Type B pancreatic cell (in vitro differentiated cells): Measurements from ENCODE around the gene CYP2J2. TPM values are rescaled to one million over a fixed set of nuclear protein-coding genes. Genes with fewer than 3 reads are reported as not detected.

ENCODE experiments used
- DNase-seq: peaks from one replicate; pipeline ENCODE4 v3.0.0; 2021; ENCODE audit warnings: mixed read lengths; ENCODE audit not compliant: unreplicated experiment; ENCODE audit errors: extremely low spot score
- H3K27ac Mint-ChIP-seq: 2 replicates; pipeline ENCODE4 v1.8.0; 2021; ENCODE audit warnings: mild to moderate bottlenecking, mixed read lengths
- H3K27me3 Mint-ChIP-seq: 2 replicates; pipeline ENCODE4 v1.8.0; 2021; ENCODE audit warnings: mixed read lengths
- H3K36me3 Mint-ChIP-seq: 2 replicates; pipeline ENCODE4 v1.8.0; 2021; ENCODE audit warnings: mixed read lengths
- H3K4me1 Mint-ChIP-seq: one replicate; pipeline ENCODE4 v1.8.0; 2021; ENCODE audit warnings: mixed read lengths; ENCODE audit not compliant: unreplicated experiment
- H3K4me3 Mint-ChIP-seq: 2 replicates; pipeline ENCODE4 v1.8.0; 2021; ENCODE audit warnings: mild to moderate bottlenecking, mixed read lengths
- H3K9me3 Mint-ChIP-seq: 2 replicates; pipeline ENCODE4 v1.8.0; 2021; ENCODE audit warnings: mixed read lengths
- total RNA-seq: library from RNA; stranded (reverse); gene quantifications from 2 replicates; pipeline ENCODE4 v1.2.1, GENCODE V29; 2021; ENCODE audit warnings: low replicate concordance
- TF ChIP-seq, protein P1 (sequence below): fragments of 200-600 bp; sonication (generic); conservative IDR thresholded peaks from 2 replicates; pipeline ENCODE4 v1.5.0; 2021; ENCODE audit warnings: antibody characterized with exemption, mild to moderate bottlenecking

The CYP2J2 gene
- total RNA-seq, 1 donor from 2014 or later, result 1.5 TPM

DNA sequence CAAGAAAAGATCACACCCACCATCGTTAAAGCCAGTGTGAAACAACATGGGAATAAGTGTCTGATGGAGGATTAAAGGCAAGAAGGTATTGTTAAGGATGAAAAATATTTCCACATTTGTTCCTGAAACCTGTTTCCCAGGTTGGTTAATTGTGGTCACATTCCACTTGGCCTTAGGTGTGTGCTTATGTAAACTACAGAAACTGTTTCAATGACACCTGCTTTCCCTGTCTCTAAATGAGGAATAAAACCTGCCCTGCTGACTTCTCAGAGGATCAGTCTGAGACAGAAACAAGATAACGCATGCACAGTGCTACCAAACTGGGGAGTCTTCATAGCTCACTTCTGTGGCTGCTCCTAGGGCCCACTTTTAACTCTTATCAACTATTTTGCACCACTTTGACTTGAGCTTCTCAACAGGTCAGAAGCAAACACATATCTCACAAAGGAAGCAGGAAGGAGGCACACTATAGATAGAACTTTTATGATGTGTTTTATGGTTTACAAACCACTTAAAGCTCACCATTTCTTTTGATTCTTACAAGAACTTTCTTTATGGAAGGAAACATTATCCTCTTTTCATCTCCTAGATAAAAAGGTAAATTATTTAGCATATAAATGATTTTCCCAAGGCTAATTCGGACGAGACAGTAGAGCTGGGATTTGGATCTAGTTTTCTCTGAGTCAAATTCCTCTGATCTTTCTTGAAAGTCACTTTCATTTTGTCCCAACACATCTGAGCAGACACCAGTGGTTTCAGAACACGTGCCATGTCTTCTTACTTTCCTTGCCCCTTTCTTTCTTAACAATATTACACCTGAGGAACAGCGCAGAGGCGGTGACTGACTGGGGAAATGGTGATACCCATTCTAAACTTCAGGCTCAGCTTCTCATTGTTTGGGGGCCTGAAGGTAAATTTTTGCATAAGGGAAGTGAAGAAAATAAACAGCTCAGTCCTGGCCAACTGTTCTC is 33.4 kb downstream of the CYP2J2 start:
- Mint-ChIP-seq H3K9me3 (peaks cover 14% of the 10 kb centered on the region), H3K4me1 (peaks cover 5% of the 10 kb centered on the region), H3K36me3 (peaks cover 5% of the 10 kb centered on the region), H3K27ac (peak overlapping the region; percentile 81), H3K27me3 (no peaks in the 10 kb centered on the region), H3K4me3 (peak overlapping the region; percentile 35)
- DNase-seq, result no peak
- TF ChIP-seq, protein P1, sequence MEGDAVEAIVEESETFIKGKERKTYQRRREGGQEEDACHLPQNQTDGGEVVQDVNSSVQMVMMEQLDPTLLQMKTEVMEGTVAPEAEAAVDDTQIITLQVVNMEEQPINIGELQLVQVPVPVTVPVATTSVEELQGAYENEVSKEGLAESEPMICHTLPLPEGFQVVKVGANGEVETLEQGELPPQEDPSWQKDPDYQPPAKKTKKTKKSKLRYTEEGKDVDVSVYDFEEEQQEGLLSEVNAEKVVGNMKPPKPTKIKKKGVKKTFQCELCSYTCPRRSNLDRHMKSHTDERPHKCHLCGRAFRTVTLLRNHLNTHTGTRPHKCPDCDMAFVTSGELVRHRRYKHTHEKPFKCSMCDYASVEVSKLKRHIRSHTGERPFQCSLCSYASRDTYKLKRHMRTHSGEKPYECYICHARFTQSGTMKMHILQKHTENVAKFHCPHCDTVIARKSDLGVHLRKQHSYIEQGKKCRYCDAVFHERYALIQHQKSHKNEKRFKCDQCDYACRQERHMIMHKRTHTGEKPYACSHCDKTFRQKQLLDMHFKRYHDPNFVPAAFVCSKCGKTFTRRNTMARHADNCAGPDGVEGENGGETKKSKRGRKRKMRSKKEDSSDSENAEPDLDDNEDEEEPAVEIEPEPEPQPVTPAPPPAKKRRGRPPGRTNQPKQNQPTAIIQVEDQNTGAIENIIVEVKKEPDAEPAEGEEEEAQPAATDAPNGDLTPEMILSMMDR, result no peak

DNA sequence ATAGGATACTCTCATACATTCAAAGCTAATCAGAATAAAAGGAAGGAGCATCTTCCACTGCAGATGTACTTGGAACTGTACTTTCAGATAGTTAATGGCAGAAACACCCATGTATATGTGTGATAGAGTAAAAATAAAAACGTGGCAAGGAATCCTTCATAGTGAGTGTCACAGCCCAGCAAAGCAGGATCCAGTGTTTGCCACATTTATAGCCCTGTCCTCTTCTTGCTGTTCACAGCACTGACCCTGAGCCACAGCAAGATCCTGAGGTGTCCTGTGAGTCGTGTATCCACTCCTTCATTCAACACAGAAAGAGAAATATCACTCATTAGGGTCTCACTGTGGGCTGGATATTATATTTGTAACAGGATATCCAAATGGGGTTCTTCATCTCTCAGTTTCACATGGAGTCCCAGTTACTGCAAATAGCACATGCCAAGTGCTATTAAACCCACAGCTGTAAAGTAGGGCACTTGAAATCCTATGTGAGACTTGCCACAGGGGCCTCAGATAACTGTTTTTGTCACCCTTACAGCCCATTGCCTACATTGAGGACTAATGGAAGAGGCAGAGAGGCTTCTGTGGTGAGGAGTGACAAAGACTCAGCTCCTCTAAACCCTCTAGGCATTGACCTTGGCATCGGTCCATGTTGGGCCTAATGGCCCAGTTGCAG is 41.3 kb downstream of the CYP2J2 start:
- H3K4me3 Mint-ChIP-seq, result no peak overlapping the region
- no peak overlapping the region for H3K27ac Mint-ChIP-seq
- H3K36me3 Mint-ChIP-seq, result peaks cover 5% of the 10 kb centered on the region
- no peaks in the 10 kb centered on the region for H3K27me3 Mint-ChIP-seq
- peaks cover 15% of the 10 kb centered on the region for H3K9me3 Mint-ChIP-seq
- no peak for DNase-seq
- peaks cover 5% of the 10 kb centered on the region for H3K4me1 Mint-ChIP-seq
- TF ChIP-seq, protein P1, result no peak

DNA sequence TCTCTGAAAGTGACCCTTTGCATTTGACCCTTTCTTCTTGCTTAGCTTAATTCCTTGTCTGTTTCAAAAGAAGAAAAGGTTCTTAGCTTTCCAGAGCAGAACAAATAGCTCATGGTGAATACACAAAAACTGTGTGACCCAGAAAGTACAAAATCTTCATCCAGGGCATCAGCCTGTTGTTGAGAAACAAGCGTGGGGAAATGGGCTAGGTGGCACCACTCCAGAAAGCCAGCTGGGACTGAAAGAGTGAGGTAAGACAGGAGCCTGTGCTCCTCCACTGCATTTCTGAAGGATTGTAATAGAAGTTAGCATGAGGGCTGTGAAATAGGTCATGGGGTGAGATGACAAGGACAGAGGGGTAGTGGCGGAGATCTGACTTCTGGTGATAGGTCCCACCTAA is 45.8 kb downstream of the CYP2J2 start:
- TF ChIP-seq, protein P1, result no peak
- no peak for DNase-seq
- no peak overlapping the region for H3K4me3 Mint-ChIP-seq
- peaks cover 10% of the 10 kb centered on the region for H3K4me1 Mint-ChIP-seq
- H3K27me3 Mint-ChIP-seq, result no peaks in the 10 kb centered on the region
- H3K27ac Mint-ChIP-seq, result no peak overlapping the region
- H3K36me3 Mint-ChIP-seq, result peaks cover 5% of the 10 kb centered on the region
- H3K9me3 Mint-ChIP-seq, result peaks cover 5% of the 10 kb centered on the region

DNA sequence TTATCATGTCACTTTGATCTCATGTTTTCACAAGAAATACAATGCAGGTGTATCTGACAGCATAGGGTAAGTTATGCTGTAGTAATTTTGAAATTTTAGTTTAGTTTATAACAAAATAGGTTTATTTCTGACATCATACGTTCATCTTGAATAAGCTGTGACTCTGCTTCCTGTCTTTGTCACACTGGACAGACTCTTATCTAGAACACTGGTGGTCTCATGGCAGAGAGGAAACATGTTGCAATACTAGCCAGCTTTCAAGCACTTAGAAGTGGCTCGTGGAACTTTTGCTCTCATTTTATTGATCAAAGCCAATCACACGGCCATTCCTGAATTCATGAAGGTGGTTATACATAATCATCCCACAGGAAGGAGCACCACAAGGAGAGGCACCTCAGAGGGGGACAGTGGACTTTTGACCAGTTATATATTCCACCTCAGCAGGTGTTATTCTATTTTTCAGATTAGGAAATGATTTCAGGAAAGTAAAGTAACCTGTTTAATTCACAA is 46.5 kb downstream of the CYP2J2 start:
- Mint-ChIP-seq H3K4me3 (no peak overlapping the region), H3K27me3 (no peaks in the 10 kb centered on the region), H3K4me1 (peaks cover 9% of the 10 kb centered on the region), H3K36me3 (peaks cover 5% of the 10 kb centered on the region), H3K27ac (no peak overlapping the region), H3K9me3 (peaks cover 5% of the 10 kb centered on the region)
- TF ChIP-seq, protein P1, result no peak
- DNase-seq, result no peak

DNA sequence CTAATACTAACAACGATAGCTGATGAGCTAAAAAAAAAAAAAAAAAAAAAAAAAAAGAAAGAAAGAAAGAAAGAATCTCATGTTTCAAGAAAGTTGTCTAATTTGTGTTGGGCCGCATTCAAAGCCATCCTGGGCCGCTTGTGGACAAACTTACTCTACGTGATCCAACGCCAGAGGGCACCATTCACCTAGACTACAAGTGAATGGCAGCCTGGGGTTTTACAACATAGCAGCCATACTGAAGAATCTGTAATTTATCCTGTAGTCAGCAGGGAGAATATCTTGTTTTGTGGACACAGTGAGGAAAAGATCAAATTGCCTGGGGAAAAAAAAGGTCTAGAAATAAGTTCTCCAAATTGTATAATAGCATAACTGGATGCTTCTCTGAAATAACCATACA is 47.0 kb downstream of the CYP2J2 start:
- peak; percentile 73 for DNase-seq
- peaks cover 9% of the 10 kb centered on the region for H3K4me1 Mint-ChIP-seq
- no peaks in the 10 kb centered on the region for H3K27me3 Mint-ChIP-seq
- peaks cover 5% of the 10 kb centered on the region for H3K9me3 Mint-ChIP-seq
- H3K36me3 Mint-ChIP-seq, result peaks cover 5% of the 10 kb centered on the region
- no peak overlapping the region for H3K27ac Mint-ChIP-seq
- H3K4me3 Mint-ChIP-seq, result no peak overlapping the region
- TF ChIP-seq, protein P1, result peak; percentile 78
